Measurements from ENCODE around the gene PTPRK. TPM values are rescaled to one million over a fixed set of nuclear protein-coding genes. Genes with fewer than 3 reads are reported as not detected.

Gene PTPRK
- total and polyA plus RNA-seq, 9 of the 15 experiments (the other 6 are each of a cell fraction or from before 2014, with no cell fraction given), result 0.04 to 0.51 TPM; not detected in 7

DNA sequence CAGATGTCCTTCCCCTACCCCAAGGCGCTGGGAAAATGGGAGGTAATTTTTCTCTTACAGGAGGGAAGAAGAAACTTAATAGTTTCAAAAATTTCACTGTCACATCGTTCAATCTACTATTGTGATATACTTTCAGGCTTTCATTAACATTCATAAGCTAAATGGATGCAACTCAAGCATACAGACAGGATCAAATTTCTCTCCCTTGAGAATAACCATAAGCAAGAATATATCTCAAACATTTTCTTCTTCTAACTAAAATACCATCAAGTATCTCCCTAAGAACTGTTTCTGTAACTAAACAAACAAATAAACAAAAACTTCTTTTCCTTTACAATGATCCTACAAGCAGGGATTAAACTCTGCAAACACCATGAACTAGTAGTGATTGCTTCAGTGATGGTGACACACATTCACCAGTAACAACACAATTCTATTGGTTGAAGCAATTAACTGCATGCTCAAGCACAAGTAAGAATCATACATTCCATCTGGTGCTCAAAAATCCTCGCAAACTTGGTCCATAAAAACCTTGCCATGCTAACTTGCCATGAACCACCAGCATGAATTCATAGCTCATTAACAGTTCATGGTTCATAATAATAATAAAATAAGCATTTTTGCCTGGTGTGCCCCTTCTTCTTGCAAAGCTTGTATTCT lies 183.8 kb downstream of the PTPRK start (continued):
- TF ChIP-seq, protein P1, sequence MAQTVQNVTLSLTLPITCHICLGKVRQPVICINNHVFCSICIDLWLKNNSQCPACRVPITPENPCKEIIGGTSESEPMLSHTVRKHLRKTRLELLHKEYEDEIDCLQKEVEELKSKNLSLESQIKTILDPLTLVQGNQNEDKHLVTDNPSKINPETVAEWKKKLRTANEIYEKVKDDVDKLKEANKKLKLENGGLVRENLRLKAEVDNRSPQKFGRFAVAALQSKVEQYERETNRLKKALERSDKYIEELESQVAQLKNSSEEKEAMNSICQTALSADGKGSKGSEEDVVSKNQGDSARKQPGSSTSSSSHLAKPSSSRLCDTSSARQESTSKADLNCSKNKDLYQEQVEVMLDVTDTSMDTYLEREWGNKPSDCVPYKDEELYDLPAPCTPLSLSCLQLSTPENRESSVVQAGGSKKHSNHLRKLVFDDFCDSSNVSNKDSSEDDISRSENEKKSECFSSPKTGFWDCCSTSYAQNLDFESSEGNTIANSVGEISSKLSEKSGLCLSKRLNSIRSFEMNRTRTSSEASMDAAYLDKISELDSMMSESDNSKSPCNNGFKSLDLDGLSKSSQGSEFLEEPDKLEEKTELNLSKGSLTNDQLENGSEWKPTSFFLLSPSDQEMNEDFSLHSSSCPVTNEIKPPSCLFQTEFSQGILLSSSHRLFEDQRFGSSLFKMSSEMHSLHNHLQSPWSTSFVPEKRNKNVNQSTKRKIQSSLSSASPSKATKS (CRISPR knock-in tag; IDR thresholded peaks at IDR 0.05), result no peak
- TF ChIP-seq HNRNPLL (IDR thresholded peaks at IDR 0.05; ENCODE audit: low read depth, low read length, poor library complexity, severe bottlenecking) (no peak), PHB2 (IDR thresholded peaks at IDR 0.05; ENCODE audit: low read depth) (no peak)

DNA sequence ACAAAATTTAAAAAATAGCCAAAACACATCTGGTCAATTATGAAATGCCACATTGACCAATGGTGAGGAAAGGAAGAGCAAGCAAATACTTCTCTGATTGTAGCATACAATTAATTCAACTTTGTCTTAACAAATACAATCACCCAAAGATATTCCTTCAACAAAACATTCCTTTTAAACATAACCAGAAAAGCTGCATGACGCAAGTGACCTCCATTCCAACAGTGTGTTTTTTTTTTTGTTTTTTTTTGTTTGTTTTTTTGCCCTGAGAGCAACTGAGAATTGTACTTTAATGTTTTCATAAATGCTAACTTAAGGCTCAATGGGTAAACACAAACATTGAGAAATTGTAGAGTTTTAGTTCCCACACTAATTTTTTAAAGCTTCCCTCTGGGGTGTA lies 184.4 kb downstream of the PTPRK start:
- Histone ChIP-seq H4K20me1 (replicated peaks; ENCODE audit: control insufficient read depth, insufficient read depth, low read length) (no peaks in the 10 kb centered on the region), H3K27me3 (ENCODE audit: control insufficient read depth in 2 of 2, insufficient read depth in 2 of 2, low read length in 2 of 2) (no peaks in the 10 kb centered on the region), H2AFZ (ENCODE audit: low read depth, low read length) (no peak overlapping the region), H3K36me3 (ENCODE audit: control insufficient read depth, insufficient read depth, low read length) (no peaks in the 10 kb centered on the region), H3K4me2 (ENCODE audit: insufficient read depth, low read length) (no peak overlapping the region), H3K79me2 (ENCODE audit: control insufficient read depth, insufficient read depth, low read length) (no peaks in the 10 kb centered on the region), H3K9ac (ENCODE audit: insufficient read depth in 1 of 2, low read depth in 2 of 2, low read length in 2 of 2) (no peak overlapping the region), H3K4me1 (replicated peaks in 1 of 2; ENCODE audit: control insufficient read depth in 2 of 2, insufficient read depth in 2 of 2, low read length in 2 of 2) (no peaks in the 10 kb centered on the region), H3K27ac (ENCODE audit: extremely low read depth, low read depth, low read length) (no peak overlapping the region), H3K4me3 (no peak overlapping the region), H3K9me3 (replicated peaks; ENCODE audit: control insufficient read depth, insufficient read depth, low read depth, low read length) (no peaks in the 10 kb centered on the region), H3K9me1 (ENCODE audit: control insufficient read depth, insufficient read depth, low read length) (no peaks in the 10 kb centered on the region)
- WGBS (ENCODE audit: insufficient coverage, low coverage, missing lambda C conversion rate), result 0% methylated on average over 1 of the region's 1 CpG
- FAIRE-seq (no peak), ATAC-seq (no peak), DNase-seq (ENCODE audit: extremely low read depth in 1 of 4, low spot score in 3 of 4) (no peak)
- no peak for TF ChIP-seq CXXC5 (CRISPR knock-in tag; IDR thresholded peaks at IDR 0.05)
- no peak for TF ChIP-seq ZC3H8 (IDR thresholded peaks at IDR 0.05)
- no peak for TF ChIP-seq GTF2E2 (tag; IDR thresholded peaks at IDR 0.05)
- no peak for TF ChIP-seq ZNF239 (CRISPR knock-in tag; IDR thresholded peaks at IDR 0.05)
- TF ChIP-seq ZBTB7A (IDR thresholded peaks at IDR 0.05; ENCODE audit: borderline replicate concordance, control insufficient read depth, low read depth, low read length), result no peak
- no peak for TF ChIP-seq ZNF436 (CRISPR knock-in tag; IDR thresholded peaks at IDR 0.05)
- no peak for TF ChIP-seq C11orf30 (IDR thresholded peaks at IDR 0.05; ENCODE audit: low read depth)
- TF ChIP-seq SIN3B (IDR thresholded peaks at IDR 0.05; ENCODE audit: low read depth), result no peak
- no peak for TF ChIP-seq SIRT6 (IDR thresholded peaks at IDR 0.05; ENCODE audit: low read depth, low read length)
- TF ChIP-seq FOXA3 (CRISPR knock-in tag; conservative IDR thresholded peaks at IDR 0.05 in 1 of 2, IDR thresholded peaks at IDR 0.05 in 1 of 2), result no peak
- TF ChIP-seq KDM2B (CRISPR knock-in tag; IDR thresholded peaks at IDR 0.05), result no peak
- TF ChIP-seq HNRNPH1 (optimal IDR thresholded peaks at IDR 0.05; ENCODE audit: low read depth, low read length), result no peak
- TF ChIP-seq, protein P2, sequence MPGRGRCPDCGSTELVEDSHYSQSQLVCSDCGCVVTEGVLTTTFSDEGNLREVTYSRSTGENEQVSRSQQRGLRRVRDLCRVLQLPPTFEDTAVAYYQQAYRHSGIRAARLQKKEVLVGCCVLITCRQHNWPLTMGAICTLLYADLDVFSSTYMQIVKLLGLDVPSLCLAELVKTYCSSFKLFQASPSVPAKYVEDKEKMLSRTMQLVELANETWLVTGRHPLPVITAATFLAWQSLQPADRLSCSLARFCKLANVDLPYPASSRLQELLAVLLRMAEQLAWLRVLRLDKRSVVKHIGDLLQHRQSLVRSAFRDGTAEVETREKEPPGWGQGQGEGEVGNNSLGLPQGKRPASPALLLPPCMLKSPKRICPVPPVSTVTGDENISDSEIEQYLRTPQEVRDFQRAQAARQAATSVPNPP (IDR thresholded peaks at IDR 0.05; ENCODE audit: borderline replicate concordance, insufficient read depth, insufficient read length), result no peak
- no peak for TF ChIP-seq EWSR1 (IDR thresholded peaks at IDR 0.05; ENCODE audit: borderline replicate concordance, low read depth, partially characterized antibody)
- in situ Hi-C loops (cut with MboI) (no loop called here), intact Hi-C loops (cut with micrococcal nuclease) (no loop called here)
- no TSS peak for BruUV-seq (replicated peaks)
- POLR2A ChIA-PET, result no interaction called here
- CTCF ChIA-PET (ENCODE audit: low intra/inter-chr PET ratio), result no interaction called here

Data from K562 (cell line).